Measurements from ENCODE around the gene PDE4D.

DNA sequence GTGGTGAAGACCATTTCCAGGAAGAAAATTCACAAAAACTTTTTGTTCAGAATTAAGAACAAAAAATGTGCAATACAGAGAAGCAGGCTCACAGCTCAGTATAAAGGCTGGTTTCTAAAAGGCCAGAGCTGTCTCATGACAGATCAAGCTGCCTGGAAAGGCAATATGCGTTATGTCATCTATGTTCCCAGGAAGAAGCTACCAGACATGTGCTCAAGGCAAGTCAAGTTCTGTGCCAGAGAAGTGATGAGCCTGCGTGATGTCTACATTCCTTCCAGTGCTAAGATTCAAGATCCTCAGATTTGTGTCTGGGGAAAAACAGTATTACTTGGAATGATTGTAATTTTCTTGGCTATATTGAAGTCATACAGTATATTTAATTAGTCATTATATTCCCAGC is 104.3 kb downstream of the PDE4D start:
- TF ChIP-seq EZH2 (IDR thresholded peaks at IDR 0.05; ENCODE audit: borderline replicate concordance, low read length): no peak
- TF ChIP-seq, protein P1, sequence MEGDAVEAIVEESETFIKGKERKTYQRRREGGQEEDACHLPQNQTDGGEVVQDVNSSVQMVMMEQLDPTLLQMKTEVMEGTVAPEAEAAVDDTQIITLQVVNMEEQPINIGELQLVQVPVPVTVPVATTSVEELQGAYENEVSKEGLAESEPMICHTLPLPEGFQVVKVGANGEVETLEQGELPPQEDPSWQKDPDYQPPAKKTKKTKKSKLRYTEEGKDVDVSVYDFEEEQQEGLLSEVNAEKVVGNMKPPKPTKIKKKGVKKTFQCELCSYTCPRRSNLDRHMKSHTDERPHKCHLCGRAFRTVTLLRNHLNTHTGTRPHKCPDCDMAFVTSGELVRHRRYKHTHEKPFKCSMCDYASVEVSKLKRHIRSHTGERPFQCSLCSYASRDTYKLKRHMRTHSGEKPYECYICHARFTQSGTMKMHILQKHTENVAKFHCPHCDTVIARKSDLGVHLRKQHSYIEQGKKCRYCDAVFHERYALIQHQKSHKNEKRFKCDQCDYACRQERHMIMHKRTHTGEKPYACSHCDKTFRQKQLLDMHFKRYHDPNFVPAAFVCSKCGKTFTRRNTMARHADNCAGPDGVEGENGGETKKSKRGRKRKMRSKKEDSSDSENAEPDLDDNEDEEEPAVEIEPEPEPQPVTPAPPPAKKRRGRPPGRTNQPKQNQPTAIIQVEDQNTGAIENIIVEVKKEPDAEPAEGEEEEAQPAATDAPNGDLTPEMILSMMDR (conservative IDR thresholded peaks at IDR 0.05 in 1 of 2, IDR thresholded peaks at IDR 0.05 in 1 of 2; ENCODE audit: extremely low read depth in 1 of 2, insufficient read depth in 1 of 2, low read depth in 1 of 2, low read length in 2 of 2): no peak
